K562 (cell line): ENCODE results near the gene SLC22A23. TPM values are rescaled to one million over a fixed set of nuclear protein-coding genes. Genes with fewer than 3 reads are reported as not detected.

Experiments used
- ATF7 ChIP-seq: fragments of 450-650 bp; IDR thresholded peaks from 2 replicates; pipeline ENCODE4 v1.7.1; 2014; ENCODE audit warnings: mild to moderate bottlenecking, moderate library complexity
- REST ChIP-seq, 2 experiments: fragments of 450-650 bp; formaldehyde crosslinking in 1 of 2; IDR thresholded peaks; 2 replicates each; pipeline versions ENCODE4 v1.4.0 to v1.6.1; 2014 to 2020; ENCODE audit warnings: mild to moderate bottlenecking in 2 of 2, borderline replicate concordance in 1 of 2, low read depth in 1 of 2
- polyA plus RNA-seq, 8 experiments: library from polyadenylated mRNA; depleted of rRNA in 4 of 8; stranded (reverse) in 5 of 8; unstranded in 3 of 8; fragments of >200 nt; fragmentation: Nextera tagmentation in 2 of 8; fragmentation: Illumina TruSeq in 1 of 8; extraction: Ambion mirVana in 2 of 8; extraction: Trizol in 1 of 8; gene quantifications; 2 replicates each; pipeline versions ENCODE4 v1.2.1 to v1.2.3, GENCODE V29; 2011 to 2014; ENCODE audit warnings: inconsistent platforms in 1 of 8, missing spikeins in 1 of 8
- total RNA-seq, 7 experiments: library from RNA; depleted of rRNA in 6 of 7; stranded (reverse); fragments of >200 nt in 6 of 7; fragmentation: Illumina TruSeq in 2 of 7; extraction: Trizol in 2 of 7; gene quantifications; 2 replicates each; pipeline versions ENCODE4 v1.2.1 to v1.2.3, GENCODE V29; 2011 to 2021; ENCODE audit warnings: low replicate concordance in 1 of 7

Gene SLC22A23
- total and polyA plus RNA-seq, 9 of the 15 experiments (the other 6 are each of a cell fraction or from before 2014, with no cell fraction given) = 0.30 to 8.7 (median 2.5) TPM

DNA sequence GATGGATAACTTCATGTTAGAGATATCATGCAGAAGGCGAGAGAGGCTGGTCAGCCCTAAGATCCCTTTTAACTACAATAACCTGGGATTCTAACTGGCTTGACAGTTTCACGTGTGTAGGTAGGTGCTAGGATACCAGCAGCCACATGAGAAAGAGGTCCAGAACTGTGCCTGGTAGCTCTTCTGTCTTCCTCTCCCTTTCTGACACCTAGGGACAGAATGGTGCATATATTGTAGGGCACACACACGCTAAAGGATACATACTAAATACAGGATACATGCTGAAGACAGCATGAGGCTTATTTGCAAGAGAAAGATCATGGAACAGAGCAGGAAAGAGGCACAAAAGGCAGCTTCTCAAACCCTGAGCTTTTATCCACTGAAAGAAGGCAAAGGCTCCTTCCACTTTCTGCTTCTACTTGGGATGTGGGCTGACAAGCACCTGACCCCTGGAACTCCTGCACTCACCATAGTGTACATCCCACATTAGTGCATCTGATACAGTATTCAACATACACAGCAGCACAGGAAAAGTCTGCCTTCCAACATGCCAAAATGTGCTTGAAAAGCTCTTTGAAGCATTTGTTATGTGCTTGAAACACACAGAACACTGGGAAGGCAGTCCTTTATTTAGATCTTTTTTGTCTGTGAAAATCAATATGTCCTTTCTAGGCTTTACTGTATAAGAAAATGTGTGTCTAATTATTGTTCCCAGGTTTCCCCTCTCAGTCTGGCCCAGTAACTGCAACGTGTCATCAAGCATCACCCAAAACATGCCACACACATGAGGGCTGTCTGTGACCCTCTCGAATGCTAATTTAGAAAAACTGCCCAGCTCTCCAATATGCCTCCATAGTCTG lies 3.2 kb downstream of the SLC22A23 start (continued):
- TF ChIP-seq REST (IDR thresholded peaks at IDR 0.05; ENCODE audit: borderline replicate concordance) (peak; percentile 25; the same call in 1 of the 2 replicates), REST (CRISPR knock-in tag; IDR thresholded peaks at IDR 0.05; ENCODE audit: low read depth) (no peak), ATF7 (no peak)
- TF ChIP-seq, all 486 proteins: peak for 4
